Common myeloid progenitor, CD34-positive (primary cell): ENCODE results near the gene RABL2A.
"Not testable (repeated sequence)": the region's sequence is repeated elsewhere in the genome, so short reads cannot be mapped to it uniquely, and the experiment has no call there.

Source experiments
- CTCF ChIA-PET: fragments of 350-600 bp; sonication (Branson Sonifier 250); formaldehyde crosslinking; loops from one replicate; lab custom pipeline; 2021; ENCODE audit warnings: antibody characterized with exemption; lab: Charles Lee
- POLR2A ChIA-PET: fragments of 350-600 bp; sonication (Branson Sonifier 250); formaldehyde crosslinking; loops from one replicate; lab custom pipeline; 2021; ENCODE audit warnings: antibody characterized with exemption; lab: Charles Lee
- DNase-seq, 3 donors: peaks; one replicate each; pipeline versions ENCODE4 v3.0.0 to v3.0.0-alpha.2; 2013
- H3K27ac ChIP-seq, 2 experiments: 1 replicate in 1 of 2; 2 replicates in 1 of 2; pipeline ENCODE4 v1.7.0; 2013; ENCODE audit warnings: inconsistent platforms in 2 of 2, low read length in 2 of 2, mild to moderate bottlenecking in 2 of 2, low read depth in 1 of 2, moderate library complexity in 1 of 2; ENCODE audit not compliant: severe bottlenecking in 2 of 2, insufficient read depth in 1 of 2, poor library complexity in 1 of 2
- H3K27me3 ChIP-seq, 5 experiments: replicated peaks in 2 of 5; 1 replicate in 3 of 5; 2 replicates in 2 of 5; pipeline versions ENCODE4 v1.6.1 to v1.7.0; 2013; ENCODE audit warnings: low read length in 4 of 5, mild to moderate bottlenecking in 2 of 5, moderate library complexity in 2 of 5, inconsistent platforms in 1 of 5; ENCODE audit not compliant: insufficient read depth in 5 of 5, control insufficient read depth in 4 of 5
- H3K36me3 ChIP-seq, 4 experiments: 1 replicate in 2 of 4; 2 replicates in 2 of 4; pipeline versions ENCODE4 v1.6.1 to v1.7.0; 2013; ENCODE audit warnings: low read length in 3 of 4, control low read depth in 1 of 4, mild to moderate bottlenecking in 1 of 4; ENCODE audit not compliant: control insufficient read depth in 4 of 4, insufficient read depth in 4 of 4
- H3K4me1 ChIP-seq, 4 experiments: 1 replicate in 3 of 4; 2 replicates in 1 of 4; pipeline versions ENCODE4 v1.6.1 to v1.7.1; 2013; ENCODE audit warnings: low read length in 3 of 4, mild to moderate bottlenecking in 3 of 4, control low read depth in 1 of 4, inconsistent platforms in 1 of 4, moderate library complexity in 1 of 4; ENCODE audit not compliant: control insufficient read depth in 4 of 4, insufficient read depth in 4 of 4; ENCODE audit errors: control extremely low read depth in 1 of 4
- H3K4me3 ChIP-seq, 7 experiments: 1 replicate in 4 of 7; 2 replicates in 3 of 7; pipeline versions ENCODE4 v1.5.1 to v1.7.0; 2013; ENCODE audit warnings: mild to moderate bottlenecking in 7 of 7, low read length in 6 of 7, moderate library complexity in 6 of 7, inconsistent platforms in 2 of 7, low read depth in 2 of 7, control low read depth in 1 of 7; ENCODE audit not compliant: insufficient read depth in 4 of 7, control insufficient read depth in 1 of 7; ENCODE audit errors: extremely low read depth in 1 of 7
- H3K9me3 ChIP-seq, 5 experiments: 1 replicate in 4 of 5; 2 replicates in 1 of 5; pipeline versions ENCODE4 v1.6.1 to v1.7.1; 2013; ENCODE audit warnings: low read length in 4 of 5, mild to moderate bottlenecking in 2 of 5, inconsistent platforms in 1 of 5, low read depth in 1 of 5, moderate library complexity in 1 of 5; ENCODE audit not compliant: control insufficient read depth in 4 of 5, insufficient read depth in 2 of 5; ENCODE audit errors: control extremely low read depth in 1 of 5
- WGBS: methylation state at CpG from one replicate; pipeline ENCODE4 v1.1.5; 2013; ENCODE audit not compliant: insufficient coverage; 5-methylcytosine and 5-hydroxymethylcytosine counted together

RABL2A gene

DNA sequence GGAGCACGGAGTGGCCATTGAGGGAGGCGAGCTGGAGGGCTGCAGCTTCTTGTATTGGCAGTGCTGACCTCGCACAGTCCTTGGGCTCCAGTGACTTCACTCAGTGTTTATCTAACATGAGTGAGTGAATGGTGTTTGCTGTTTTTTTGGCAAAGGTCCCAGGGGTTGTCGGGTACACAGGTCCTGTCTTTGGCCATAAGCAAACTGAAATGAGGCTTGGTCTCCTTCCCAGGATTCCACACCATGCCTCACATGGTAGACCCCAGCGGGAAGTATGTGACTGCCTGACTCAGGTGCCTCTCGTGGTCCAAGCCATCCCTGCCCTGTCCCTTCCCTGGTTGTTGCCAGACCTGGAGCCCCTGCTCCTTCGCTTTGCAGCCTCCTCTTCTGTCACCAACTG is 37.5 kb upstream of the RABL2A start:
- H3K36me3 ChIP-seq, CTCF ChIA-PET, DNase-seq, H3K9me3 ChIP-seq, H3K4me3 ChIP-seq, POLR2A ChIA-PET, H3K27ac ChIP-seq, H3K27me3 ChIP-seq: not testable (repeated sequence)
- peaks cover 0 to 14% (median 7%) of the 10 kb centered on the region in 4 experiments for H3K4me1 ChIP-seq
- WGBS, result no CpG with 5 or more reads among the region's 7 CpGs

DNA sequence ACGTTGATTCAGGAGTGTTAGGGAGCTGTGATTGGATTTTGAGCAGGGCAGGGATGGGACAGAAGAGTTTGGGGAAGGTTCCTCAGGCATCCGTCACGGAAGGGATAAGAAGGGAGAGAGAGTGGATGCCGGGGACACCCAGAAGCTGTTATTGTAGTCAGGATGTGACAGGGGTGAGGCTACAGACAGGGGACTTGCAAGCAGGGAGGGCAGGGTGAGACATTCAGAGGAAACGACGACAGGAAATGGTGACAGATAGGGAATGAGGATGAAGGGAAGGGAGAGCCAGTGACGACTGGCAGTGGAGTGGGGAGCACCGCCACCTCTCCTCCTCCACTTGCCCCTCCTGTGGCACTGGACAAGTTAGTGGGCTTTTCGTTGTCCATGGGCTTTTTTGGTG is 35.1 kb upstream of the RABL2A start:
- POLR2A ChIA-PET, H3K36me3 ChIP-seq, H3K4me3 ChIP-seq, H3K4me1 ChIP-seq, H3K27ac ChIP-seq, H3K9me3 ChIP-seq, H3K27me3 ChIP-seq, DNase-seq, CTCF ChIA-PET: not testable (repeated sequence)
- no CpG with 5 or more reads among the region's 9 CpGs for WGBS

DNA sequence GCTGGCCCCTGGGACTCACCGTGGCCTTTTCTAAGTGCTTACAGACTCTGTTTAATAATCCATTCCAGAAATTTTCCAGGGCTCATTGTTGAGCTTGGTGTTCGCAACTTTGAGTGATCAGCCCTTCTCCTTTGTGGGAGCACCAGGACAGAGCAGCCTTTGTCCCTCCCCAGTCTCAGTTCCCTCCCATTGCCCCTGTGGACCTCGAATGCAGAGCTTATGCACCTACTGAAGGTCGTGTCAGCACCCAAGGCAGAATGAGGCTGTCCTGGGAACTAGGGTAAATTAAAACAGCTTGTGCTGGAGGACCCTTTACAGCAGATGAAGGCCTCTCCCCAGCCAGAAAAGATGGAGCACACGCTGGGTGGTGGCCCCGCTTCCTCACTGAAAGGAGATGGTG is 33.8 kb upstream of the RABL2A start:
- POLR2A ChIA-PET, H3K27ac ChIP-seq, H3K4me1 ChIP-seq, DNase-seq, H3K9me3 ChIP-seq, H3K4me3 ChIP-seq, H3K36me3 ChIP-seq, H3K27me3 ChIP-seq, CTCF ChIA-PET: not testable (repeated sequence)
- no CpG with 5 or more reads among the region's 6 CpGs for WGBS

DNA sequence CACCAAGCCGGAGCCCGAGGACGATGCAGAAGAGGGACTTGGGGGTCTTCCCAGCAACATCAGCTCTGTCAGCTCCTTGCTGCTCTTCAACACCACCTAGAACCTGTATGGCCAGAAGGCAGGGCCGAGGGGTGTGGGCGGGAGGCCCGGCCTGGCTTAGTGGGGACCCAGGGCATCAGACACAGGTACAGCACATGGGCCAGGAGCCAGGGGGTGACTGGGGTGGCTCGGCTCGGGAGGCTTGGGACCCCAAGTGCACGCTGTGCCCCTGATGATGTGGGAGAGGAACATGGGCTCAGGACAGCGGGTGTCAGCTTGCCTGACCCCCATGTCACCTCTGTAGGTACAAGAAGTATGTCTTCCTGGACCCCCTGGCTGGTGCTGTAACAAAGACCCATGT is 31.3 kb upstream of the RABL2A start:
- H3K27me3 ChIP-seq, H3K9me3 ChIP-seq, CTCF ChIA-PET, H3K27ac ChIP-seq, H3K4me1 ChIP-seq, DNase-seq, H3K36me3 ChIP-seq, H3K4me3 ChIP-seq, POLR2A ChIA-PET: not testable (repeated sequence)
- WGBS, result 96% methylated on average over 3 of the region's 10 CpGs

- H3K27me3 ChIP-seq, POLR2A ChIA-PET, H3K36me3 ChIP-seq, H3K9me3 ChIP-seq, DNase-seq, CTCF ChIA-PET, H3K4me3 ChIP-seq, H3K27ac ChIP-seq, H3K4me1 ChIP-seq: not testable (repeated sequence)
- no CpG with 5 or more reads among the region's 10 CpGs for WGBS
Measured at GRCh38 chr2:113597164-113597563, 29.9 kb upstream of the RABL2A start.

GRCh38 chr2:113597572-113597971 is 29.5 kb upstream of the RABL2A start:
- H3K27ac ChIP-seq, H3K27me3 ChIP-seq, H3K4me3 ChIP-seq, H3K36me3 ChIP-seq, POLR2A ChIA-PET, CTCF ChIA-PET, H3K9me3 ChIP-seq, H3K4me1 ChIP-seq: not testable (repeated sequence)
- peak in 1 of 3 donors; percentile 35 for DNase-seq
- no CpG with 5 or more reads among the region's 9 CpGs for WGBS

GRCh38 chr2:113598180-113598579 is 28.9 kb upstream of the RABL2A start:
- POLR2A ChIA-PET, CTCF ChIA-PET, H3K27ac ChIP-seq, H3K27me3 ChIP-seq, H3K36me3 ChIP-seq, H3K9me3 ChIP-seq, H3K4me1 ChIP-seq, H3K4me3 ChIP-seq, DNase-seq: not testable (repeated sequence)
- 98% methylated on average over 6 of the region's 13 CpGs for WGBS
